Osteocyte (in vitro differentiated cells): ENCODE results near the gene ENTREP1. TPM values are rescaled to one million over a fixed set of nuclear protein-coding genes. Genes with fewer than 3 reads are reported as not detected.

Source experiments
- DNase-seq: peaks from one replicate; pipeline ENCODE4 v3.0.0; 2021; ENCODE audit warnings: mixed read lengths; ENCODE audit not compliant: unreplicated experiment; ENCODE audit errors: extremely low spot score
- H3K27ac Mint-ChIP-seq: one replicate; pipeline ENCODE4 v1.8.0; 2021; ENCODE audit warnings: mild to moderate bottlenecking, mixed read lengths; ENCODE audit not compliant: unreplicated experiment
- H3K27me3 Mint-ChIP-seq: one replicate; pipeline ENCODE4 v1.8.0; 2021; ENCODE audit warnings: mixed read lengths; ENCODE audit not compliant: unreplicated experiment
- H3K36me3 Mint-ChIP-seq: one replicate; pipeline ENCODE4 v1.8.0; 2021; ENCODE audit warnings: mixed read lengths; ENCODE audit not compliant: unreplicated experiment
- H3K4me1 Mint-ChIP-seq: one replicate; pipeline ENCODE4 v1.8.0; 2021; ENCODE audit warnings: mixed read lengths; ENCODE audit not compliant: unreplicated experiment
- H3K4me3 Mint-ChIP-seq: one replicate; pipeline ENCODE4 v1.8.0; 2021; ENCODE audit warnings: mild to moderate bottlenecking, moderate library complexity, mixed read lengths; ENCODE audit not compliant: unreplicated experiment
- H3K9me3 Mint-ChIP-seq: one replicate; pipeline ENCODE4 v1.8.0; 2021; ENCODE audit warnings: mixed read lengths; ENCODE audit not compliant: unreplicated experiment
- CTCF ChIP-seq: fragments of 200-600 bp; sonication (generic); IDR thresholded peaks from 2 replicates; pipeline ENCODE4 v1.5.0; 2021; ENCODE audit warnings: antibody characterized with exemption, mild to moderate bottlenecking, moderate library complexity
- total RNA-seq: library from RNA; stranded (reverse); gene quantifications from 2 replicates; pipeline ENCODE4 v1.2.1, GENCODE V29; 2021

ENTREP1 gene
- total RNA-seq, 1 donor from 2014 or later: 0.24 TPM

- Mint-ChIP-seq H3K36me3 (no peaks in the 10 kb centered on the region), H3K4me3 (no peak overlapping the region), H3K27me3 (peaks cover 6% of the 10 kb centered on the region), H3K27ac (no peak overlapping the region), H3K9me3 (no peaks in the 10 kb centered on the region), H3K4me1 (no peaks in the 10 kb centered on the region)
- no peak for TF ChIP-seq CTCF
- DNase-seq: no peak
These were observed 87.1 kb downstream of the ENTREP1 start for GRCh38 chr9:69411931-69412740.

- DNase-seq: no peak
- TF ChIP-seq CTCF: peak; percentile 69
- Mint-ChIP-seq H3K4me1 (no peaks in the 10 kb centered on the region), H3K27ac (no peak overlapping the region), H3K27me3 (peaks cover 6% of the 10 kb centered on the region), H3K9me3 (no peaks in the 10 kb centered on the region), H3K36me3 (no peaks in the 10 kb centered on the region), H3K4me3 (no peak overlapping the region)
These were observed 87.7 kb downstream of the ENTREP1 start for GRCh38 chr9:69412741-69413150.

- no peak for DNase-seq
- Mint-ChIP-seq H3K27ac (no peak overlapping the region), H3K4me3 (no peak overlapping the region), H3K9me3 (no peaks in the 10 kb centered on the region), H3K36me3 (no peaks in the 10 kb centered on the region), H3K27me3 (peaks cover 13% of the 10 kb centered on the region), H3K4me1 (no peaks in the 10 kb centered on the region)
- no peak for TF ChIP-seq CTCF
These were observed 95.7 kb downstream of the ENTREP1 start for GRCh38 chr9:69420611-69421270.

GRCh38 chr9:69421908-69422801, 97.1 kb downstream of the ENTREP1 start:
- no peaks in the 10 kb centered on the region for H3K4me1 Mint-ChIP-seq
- no peak for DNase-seq
- H3K27ac Mint-ChIP-seq: no peak overlapping the region
- H3K9me3 Mint-ChIP-seq: no peaks in the 10 kb centered on the region
- TF ChIP-seq CTCF: peak; percentile 82
- H3K36me3 Mint-ChIP-seq: no peaks in the 10 kb centered on the region
- H3K4me3 Mint-ChIP-seq: no peak overlapping the region
- peaks cover 13% of the 10 kb centered on the region for H3K27me3 Mint-ChIP-seq
